ENCODE measurements around the gene NPY5R.

DNA sequence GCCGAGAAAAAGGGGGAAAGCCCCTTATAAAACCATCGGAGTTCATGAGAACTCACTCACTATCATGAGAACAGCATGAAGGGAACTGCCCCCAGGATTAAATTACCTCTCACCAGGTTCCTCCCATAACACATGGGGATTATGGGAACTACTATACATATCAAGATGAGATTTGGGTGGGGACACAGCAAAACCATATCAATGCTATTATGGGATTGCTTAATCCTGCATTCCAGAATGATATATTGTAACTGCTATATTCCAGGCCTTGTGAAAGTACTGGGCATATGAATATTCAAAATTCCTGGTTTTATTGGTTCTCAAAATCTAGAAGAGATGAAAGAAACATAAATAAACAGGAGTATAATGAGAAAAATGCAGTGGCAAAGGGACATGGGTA is 40.6 kb upstream of the NPY5R start:
- TF ChIP-seq, protein P1, sequence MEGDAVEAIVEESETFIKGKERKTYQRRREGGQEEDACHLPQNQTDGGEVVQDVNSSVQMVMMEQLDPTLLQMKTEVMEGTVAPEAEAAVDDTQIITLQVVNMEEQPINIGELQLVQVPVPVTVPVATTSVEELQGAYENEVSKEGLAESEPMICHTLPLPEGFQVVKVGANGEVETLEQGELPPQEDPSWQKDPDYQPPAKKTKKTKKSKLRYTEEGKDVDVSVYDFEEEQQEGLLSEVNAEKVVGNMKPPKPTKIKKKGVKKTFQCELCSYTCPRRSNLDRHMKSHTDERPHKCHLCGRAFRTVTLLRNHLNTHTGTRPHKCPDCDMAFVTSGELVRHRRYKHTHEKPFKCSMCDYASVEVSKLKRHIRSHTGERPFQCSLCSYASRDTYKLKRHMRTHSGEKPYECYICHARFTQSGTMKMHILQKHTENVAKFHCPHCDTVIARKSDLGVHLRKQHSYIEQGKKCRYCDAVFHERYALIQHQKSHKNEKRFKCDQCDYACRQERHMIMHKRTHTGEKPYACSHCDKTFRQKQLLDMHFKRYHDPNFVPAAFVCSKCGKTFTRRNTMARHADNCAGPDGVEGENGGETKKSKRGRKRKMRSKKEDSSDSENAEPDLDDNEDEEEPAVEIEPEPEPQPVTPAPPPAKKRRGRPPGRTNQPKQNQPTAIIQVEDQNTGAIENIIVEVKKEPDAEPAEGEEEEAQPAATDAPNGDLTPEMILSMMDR (IDR thresholded peaks at IDR 0.05; ENCODE audit: low read depth, low read length, poor library complexity, severe bottlenecking): no peak
- no peak for TF ChIP-seq EZH2phosphoT487 (IDR thresholded peaks at IDR 0.05; ENCODE audit: borderline replicate concordance, low read length)
